Epithelial cell of prostate (primary cell): Measurements from ENCODE around the gene INF2.

Source experiments
- DNase-seq: peaks from one replicate; pipeline ENCODE4 v3.0.0-alpha.2; 2011; ENCODE audit warnings: low read depth, low spot score
- H3K27ac ChIP-seq: fragments of 450-650 bp; 2 replicates; pipeline ENCODE4 v1.5.1; 2017; ENCODE audit warnings: mild to moderate bottlenecking

The INF2 gene

DNA sequence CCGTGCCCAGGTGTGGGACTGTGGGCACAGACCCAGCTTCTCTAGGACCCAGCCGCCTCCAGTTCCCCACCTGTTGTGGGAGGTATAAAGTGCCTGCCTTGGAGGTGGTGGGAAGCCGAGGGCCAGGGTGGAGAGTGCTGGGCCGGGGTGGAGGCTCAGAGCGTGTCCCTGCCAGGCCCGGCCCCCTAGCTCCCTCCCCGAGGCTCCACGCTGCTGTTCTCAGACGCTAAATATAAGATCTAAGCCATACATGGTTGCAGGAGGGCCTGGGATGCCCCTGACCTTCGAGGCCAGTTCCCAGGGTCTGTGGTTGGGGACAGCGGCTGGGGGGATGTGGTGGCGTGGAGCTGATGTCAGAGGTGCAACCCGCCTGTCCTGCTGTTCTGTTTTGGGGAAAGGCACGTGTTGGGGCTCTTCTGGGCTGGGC is 10.8 kb downstream of the INF2 start:
- H3K27ac ChIP-seq: no peak overlapping the region
- no peak for DNase-seq

DNA sequence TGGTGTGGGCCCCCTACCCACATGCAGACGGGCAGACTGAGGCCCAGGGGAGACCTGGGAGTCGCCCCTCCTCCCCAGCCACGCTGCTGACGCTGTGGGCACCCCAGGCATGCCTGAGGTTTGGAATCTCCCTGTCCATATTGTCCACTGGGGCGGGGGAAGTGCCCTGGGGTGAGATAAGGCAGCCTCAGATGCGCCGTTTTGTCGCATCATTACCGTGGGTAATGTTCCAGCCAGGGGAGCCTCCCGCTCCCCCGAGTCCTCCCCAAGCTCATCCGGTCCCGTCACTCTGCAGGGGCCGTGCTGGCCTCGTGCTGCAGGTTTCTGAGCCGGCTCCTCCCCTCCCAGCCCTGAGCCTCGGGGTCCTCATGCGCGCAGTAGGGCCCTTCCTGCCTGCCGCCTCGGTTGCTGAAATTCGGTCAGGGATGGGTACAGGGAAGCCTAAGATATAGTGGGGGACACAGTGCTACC is 11.4 kb downstream of the INF2 start:
- H3K27ac ChIP-seq: no peak overlapping the region
- no peak for DNase-seq

GRCh38 chr14:104701383-104702076 is 12.1 kb downstream of the INF2 start:
- no peak overlapping the region for H3K27ac ChIP-seq
- DNase-seq: no peak

GRCh38 chr14:104702106-104702505 is 12.7 kb downstream of the INF2 start:
- no peak overlapping the region for H3K27ac ChIP-seq
- DNase-seq: no peak

- DNase-seq: no peak
Measured at GRCh38 chr14:104702673-104703072, 13.3 kb downstream of the INF2 start.

GRCh38 chr14:104703269-104703668 is 13.9 kb downstream of the INF2 start:
- DNase-seq: no peak
- no peak overlapping the region for H3K27ac ChIP-seq

More at GRCh38 chr14:104702673-104703072, 13.3 kb downstream of the INF2 start:
- H3K27ac ChIP-seq: no peak overlapping the region

DNA sequence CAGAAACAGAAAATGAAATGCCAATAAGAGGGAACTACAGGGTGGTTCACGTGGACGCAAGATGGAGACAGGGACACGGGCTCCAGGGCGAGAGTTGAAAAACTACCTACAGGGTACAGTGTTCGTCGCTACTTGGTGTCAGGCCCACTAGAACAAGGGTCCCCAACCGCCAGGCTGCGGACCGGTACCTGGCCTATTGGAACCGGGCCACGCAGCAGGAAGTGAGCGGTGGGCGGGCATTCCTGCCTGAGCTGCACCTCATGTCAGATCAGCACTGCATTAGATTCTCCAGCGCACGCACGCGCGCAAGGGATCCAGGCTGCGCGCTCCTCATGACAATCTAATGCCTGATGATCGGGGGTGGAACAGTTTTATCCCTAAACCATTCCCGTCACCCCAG is 14.8 kb downstream of the INF2 start:
- no peak for DNase-seq
- H3K27ac ChIP-seq: no peak overlapping the region

DNA sequence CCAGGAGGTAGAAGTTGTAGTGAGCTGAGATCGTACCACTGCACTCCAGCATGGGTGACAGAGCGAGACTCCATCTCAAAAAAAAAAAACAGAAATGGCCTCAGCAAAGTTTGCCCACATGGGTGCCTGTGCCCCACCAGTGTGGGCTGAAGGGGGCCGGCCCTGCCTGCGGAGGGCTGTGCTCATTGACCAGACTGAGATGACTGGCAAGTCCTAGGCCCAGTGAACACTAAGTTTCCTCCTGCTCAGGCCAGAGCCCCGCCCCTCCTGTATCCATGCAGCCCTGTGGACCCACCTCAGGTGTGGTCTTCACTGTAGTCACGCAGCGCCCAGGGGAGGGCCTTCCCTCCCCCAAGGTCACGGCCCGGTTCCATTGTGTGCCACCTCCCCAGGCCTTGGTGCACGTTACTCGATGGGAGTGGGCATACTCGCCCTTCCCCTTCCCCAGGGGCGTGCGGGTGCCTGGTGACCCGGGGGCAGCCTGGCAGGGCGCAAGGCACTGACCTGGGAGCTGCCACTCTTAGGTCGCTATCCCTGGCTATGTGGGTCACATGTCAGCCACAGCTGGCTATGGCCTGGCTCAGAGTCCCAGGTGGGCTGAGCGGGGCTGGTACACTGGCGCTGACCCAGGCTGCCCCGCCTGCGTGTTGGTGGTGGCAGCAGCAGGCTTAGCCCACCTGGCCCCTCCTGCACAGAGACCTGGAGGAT is 16.1 kb downstream of the INF2 start:
- no peak for DNase-seq
- H3K27ac ChIP-seq: no peak overlapping the region

- DNase-seq: no peak
- no peak overlapping the region for H3K27ac ChIP-seq
Measured at GRCh38 chr14:104706733-104707607, 17.6 kb downstream of the INF2 start.

- no peak for DNase-seq
- no peak overlapping the region for H3K27ac ChIP-seq
Measured at GRCh38 chr14:104707608-104708595, 18.5 kb downstream of the INF2 start.

DNA sequence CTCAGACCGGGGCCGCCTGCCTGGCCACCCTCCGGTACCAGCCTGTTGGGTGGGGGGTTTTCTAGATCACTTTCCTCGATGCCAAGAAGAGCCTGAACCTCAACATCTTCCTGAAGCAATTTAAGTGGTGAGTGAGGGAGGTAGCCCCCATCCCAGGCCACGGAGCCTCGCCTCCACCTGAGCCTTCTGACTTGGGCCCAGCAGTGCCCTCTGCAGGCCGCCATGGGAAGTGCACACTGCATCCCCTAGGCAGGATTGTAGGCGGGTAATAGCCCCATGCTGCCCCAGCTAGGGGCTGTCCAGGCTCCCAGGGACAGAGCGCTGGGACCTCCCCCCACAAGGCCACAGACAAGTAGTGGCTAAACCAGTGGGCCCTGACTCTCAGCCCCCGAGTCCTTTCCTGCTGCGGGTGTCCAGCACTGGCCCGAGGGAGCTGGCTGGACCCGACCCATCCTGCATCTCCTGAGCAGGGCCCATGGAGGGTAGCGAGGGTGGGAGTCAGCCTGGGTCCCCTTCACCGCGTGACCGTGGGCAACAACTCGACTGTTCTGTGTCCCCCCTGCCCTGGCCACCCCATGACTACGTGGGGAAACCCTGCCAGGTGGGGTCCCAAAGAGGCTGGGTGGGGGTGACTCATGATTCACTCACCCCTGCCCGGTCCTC is 19.3 kb downstream of the INF2 start:
- H3K27ac ChIP-seq: no peak overlapping the region
- DNase-seq: no peak

GRCh38 chr14:104709387-104710039 is 20.1 kb downstream of the INF2 start:
- no peak overlapping the region for H3K27ac ChIP-seq
- no peak for DNase-seq

DNA sequence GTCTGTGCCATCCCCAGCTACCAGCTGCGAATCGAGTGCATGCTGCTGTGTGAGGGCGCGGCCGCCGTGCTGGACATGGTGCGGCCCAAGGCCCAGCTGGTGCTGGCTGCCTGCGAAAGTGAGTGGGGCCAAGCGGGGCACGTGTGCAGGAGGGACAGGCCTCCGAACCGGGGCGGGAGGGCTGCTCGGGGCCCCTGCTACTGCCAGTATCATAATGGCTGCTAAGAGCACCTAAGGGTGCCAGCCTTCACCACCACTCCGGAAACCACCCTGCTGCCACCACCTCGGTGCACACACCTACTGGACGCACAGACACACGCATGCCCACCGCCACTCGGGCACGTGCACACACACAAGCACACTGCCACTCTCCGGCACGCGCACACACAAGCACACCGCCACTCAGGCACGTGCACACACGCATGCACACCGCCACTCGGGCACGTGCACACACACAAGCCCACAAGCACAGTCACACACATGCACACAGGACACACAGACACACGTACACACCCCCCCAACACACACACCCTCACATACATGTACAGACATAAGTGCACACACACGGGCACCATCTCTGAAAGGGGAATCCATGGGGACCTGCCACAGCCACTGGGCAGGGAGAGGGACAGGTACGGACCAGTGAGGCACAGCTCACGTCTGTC is 20.8 kb downstream of the INF2 start:
- H3K27ac ChIP-seq: no peak overlapping the region
- DNase-seq: no peak

GRCh38 chr14:104712881-104713734 is 23.7 kb downstream of the INF2 start:
- H3K27ac ChIP-seq: no peak overlapping the region
- DNase-seq: no peak

DNA sequence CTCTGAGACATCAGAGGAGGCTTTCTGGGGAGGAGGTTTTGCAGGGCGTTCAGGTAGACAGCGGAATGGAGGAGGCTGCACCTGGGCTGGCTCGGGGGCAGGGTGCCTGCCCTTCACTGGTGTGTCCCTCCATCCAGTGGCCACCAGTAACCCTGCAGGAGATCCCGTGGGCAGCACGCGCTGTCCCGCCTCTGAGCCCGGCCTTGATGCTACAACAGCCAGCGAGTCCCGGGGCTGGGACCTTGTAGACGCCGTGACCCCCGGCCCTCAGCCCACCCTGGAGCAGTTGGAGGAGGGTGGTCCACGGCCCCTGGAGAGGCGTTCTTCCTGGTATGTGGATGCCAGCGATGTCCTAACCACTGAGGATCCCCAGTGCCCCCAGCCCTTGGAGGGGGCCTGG is 24.6 kb downstream of the INF2 start:
- no peak overlapping the region for H3K27ac ChIP-seq
- no peak for DNase-seq

- H3K27ac ChIP-seq: no peak overlapping the region
- DNase-seq: no peak
Measured at GRCh38 chr14:104714681-104715080, 25.3 kb downstream of the INF2 start.

DNA sequence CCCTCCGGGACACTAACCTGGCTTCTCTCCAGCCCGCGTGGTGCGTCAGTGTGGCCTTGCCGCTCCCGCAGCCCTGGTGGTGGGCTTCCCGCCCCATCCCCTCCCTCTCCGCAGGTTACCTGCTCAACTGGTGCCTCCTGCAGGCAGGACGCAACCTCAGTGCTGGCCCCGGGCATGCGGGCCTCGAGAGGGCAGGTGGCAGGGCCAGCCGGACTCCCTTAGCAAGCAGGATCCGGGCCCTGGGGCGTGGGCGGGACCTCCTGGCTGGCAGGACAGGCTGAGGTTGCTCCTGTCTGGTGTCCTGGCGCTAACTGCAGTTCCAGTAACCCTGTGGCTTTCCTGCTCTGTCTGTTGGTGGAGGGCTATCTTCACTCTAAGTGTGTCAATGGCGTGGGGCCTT is 26.0 kb downstream of the INF2 start:
- no peak for DNase-seq
- no peak overlapping the region for H3K27ac ChIP-seq
